SK-N-SH (cell line): ENCODE measurements around the gene NHERF2. TPM values are rescaled to one million over a fixed set of nuclear protein-coding genes. Genes with fewer than 3 reads are reported as not detected.

ENCODE experiments used
- CTCF ChIA-PET: fragments of 300-600, 350-600 bp; formaldehyde crosslinking; extraction: SDS; loops from one replicate; lab custom pipeline; 2021; lab: Yijun Ruan, JAX
- POLR2A ChIA-PET: fragments of 350-600 bp; sonication (Branson Sonifier 250); formaldehyde crosslinking; extraction: SDS; loops from one replicate; lab custom pipeline; 2020; ENCODE audit warnings: antibody characterized with exemption, inconsistent platforms; lab: Yijun Ruan, JAX
- DNase-seq: peaks from one replicate; pipeline ENCODE4 v3.0.0; 2012
- H2AFZ ChIP-seq: fragments of 200-600 bp; sonication (generic); 2 replicates; pipeline ENCODE4 v1.8.1; 2016; ENCODE audit warnings: antibody characterized with exemption, mild to moderate bottlenecking, low read depth
- H3F3A ChIP-seq: fragments of 200-600 bp; sonication (generic); replicated peaks from 2 replicates; pipeline ENCODE3; 2016; ENCODE audit warnings: antibody characterized with exemption, mild to moderate bottlenecking; ENCODE audit not compliant: insufficient read depth
- H3K27ac ChIP-seq, 2 experiments: fragments of 200-500 bp in 1 of 2; fragments of 200-600 bp in 1 of 2; sonication (Bioruptor generic) in 1 of 2; sonication (generic), shearing (Covaris generic) in 1 of 2; 2 replicates each; pipeline versions ENCODE4 v1.5.1 to v1.6.1; 2014 to 2016; ENCODE audit warnings: low read depth in 2 of 2, inconsistent platforms in 1 of 2, low read length in 1 of 2, mild to moderate bottlenecking in 1 of 2, mixed read lengths in 1 of 2
- H3K27me3 ChIP-seq: fragments of 200-600 bp; sonication (generic), shearing (Covaris generic); 2 replicates; pipeline ENCODE4 v1.6.1; 2016; ENCODE audit warnings: mixed run types; ENCODE audit not compliant: insufficient read depth
- H3K36me3 ChIP-seq, 2 experiments: fragments of 200-500 bp in 1 of 2; fragments of 200-600 bp in 1 of 2; sonication (Bioruptor generic) in 1 of 2; sonication (generic) in 1 of 2; replicated peaks in 1 of 2; 2 replicates each; pipeline versions ENCODE3 to v1.5.1; 2014 to 2016; ENCODE audit warnings: low read length in 1 of 2, mild to moderate bottlenecking in 1 of 2; ENCODE audit not compliant: insufficient read depth in 2 of 2, control insufficient read depth in 1 of 2
- H3K4me1 ChIP-seq, 2 experiments: fragments of 200-500 bp in 1 of 2; fragments of 200-600 bp in 1 of 2; sonication (Bioruptor generic) in 1 of 2; sonication (generic), shearing (Covaris generic) in 1 of 2; 2 replicates each; pipeline versions ENCODE4 v1.5.1 to v1.6.1; 2014 to 2016; ENCODE audit warnings: low read depth in 1 of 2, low read length in 1 of 2, mixed run types in 1 of 2; ENCODE audit not compliant: insufficient read depth in 2 of 2, control insufficient read depth in 1 of 2
- H3K4me2 ChIP-seq: fragments of 200-600 bp; sonication (generic), shearing (Covaris generic); 2 replicates; pipeline ENCODE4 v1.6.1; 2017; ENCODE audit warnings: mixed run types
- H3K4me3 ChIP-seq, 2 experiments: fragments of 200-500 bp in 1 of 2; fragments of 200-600 bp in 1 of 2; sonication (Bioruptor generic) in 1 of 2; sonication (generic), shearing (Covaris generic) in 1 of 2; 2 replicates each; pipeline versions ENCODE4 v1.5.1 to v1.8.1; 2014 to 2016; ENCODE audit warnings: low read depth in 2 of 2, inconsistent platforms in 1 of 2, low read length in 1 of 2, mild to moderate bottlenecking in 1 of 2, mixed read lengths in 1 of 2, moderate library complexity in 1 of 2
- H3K79me2 ChIP-seq: fragments of 200-600 bp; sonication (generic); 2 replicates; pipeline ENCODE4 v1.8.1; 2017; ENCODE audit warnings: mild to moderate bottlenecking; ENCODE audit not compliant: insufficient read depth
- H3K9ac ChIP-seq: fragments of 200-600 bp; sonication (generic); 2 replicates; pipeline ENCODE4 v1.6.1; 2017; ENCODE audit warnings: mixed run types
- H3K9me2 ChIP-seq: fragments of 200-600 bp; sonication (generic); 2 replicates; pipeline ENCODE4 v1.6.1; 2017; ENCODE audit warnings: mixed run types
- H3K9me3 ChIP-seq: fragments of 200-600 bp; sonication (generic); 2 replicates; pipeline ENCODE4 v1.6.1; 2017; ENCODE audit warnings: mixed run types, mild to moderate bottlenecking, moderate library complexity
- H4K20me1 ChIP-seq: fragments of 200-600 bp; sonication (generic); 2 replicates; pipeline ENCODE4 v1.6.1; 2017; ENCODE audit warnings: mild to moderate bottlenecking, mixed run types; ENCODE audit not compliant: insufficient read depth
- CTCF ChIP-seq: fragments of 200-600 bp; sonication (generic); IDR thresholded peaks from 2 replicates; pipeline ENCODE4 v1.6.1; 2017; ENCODE audit warnings: antibody characterized with exemption, mild to moderate bottlenecking, moderate library complexity
- FOXJ3 ChIP-seq: sonication (generic); formaldehyde crosslinking; IDR thresholded peaks from 2 replicates; pipeline ENCODE4 v1.5.1; 2020; ENCODE audit warnings: mild to moderate bottlenecking, missing genetic modification reagents
- GATA2 ChIP-seq: sonication (generic); formaldehyde crosslinking; IDR thresholded peaks from 2 replicates; pipeline ENCODE4 v1.5.0; 2020; ENCODE audit warnings: mild to moderate bottlenecking, missing genetic modification reagents
- MEF2A ChIP-seq: IDR thresholded peaks from 2 replicates; pipeline ENCODE4 v1.4.0; 2012; ENCODE audit warnings: low read depth, borderline replicate concordance
- RCOR1 ChIP-seq: fragments of 150-350 bp; IDR thresholded peaks from 2 replicates; pipeline ENCODE4 v1.6.1; 2017; ENCODE audit warnings: antibody characterized with exemption, low read length
- RFX5 ChIP-seq: IDR thresholded peaks from 2 replicates; pipeline ENCODE4 v1.6.1; 2012; ENCODE audit warnings: mild to moderate bottlenecking, improper control_type of control experiment, low read length
- SMC3 ChIP-seq: IDR thresholded peaks from 2 replicates; pipeline ENCODE4 v1.6.1; 2012; ENCODE audit warnings: low read depth, low read length, improper control_type of control experiment
- ZBTB33 ChIP-seq: IDR thresholded peaks from 2 replicates; pipeline ENCODE4 v1.4.0; 2012; ENCODE audit warnings: low read depth, borderline replicate concordance
- WGBS: methylation state at CpG from one replicate; pipeline ENCODE4 v1.1.6; 2017; ENCODE audit warnings: low lambda C conversion rate; 5-methylcytosine and 5-hydroxymethylcytosine counted together
- polyA plus RNA-seq, 3 experiments: library from polyadenylated mRNA; depleted of rRNA; stranded (reverse); fragments of >200 nt; gene quantifications; 2 replicates each; pipeline ENCODE4 v1.2.3, GENCODE V29; 2012
- TF ChIP-seq, protein P1 (sequence below): IDR thresholded peaks from 2 replicates; pipeline ENCODE4; 2012
- TF ChIP-seq, protein P2 (sequence below): IDR thresholded peaks from 2 replicates; pipeline ENCODE4 v1.4.0; 2012; ENCODE audit warnings: low read depth

NHERF2 gene
- polyA plus RNA-seq, 1 of the 3 experiments (the other 2 are of a cell fraction) = 53.8 TPM

DNA sequence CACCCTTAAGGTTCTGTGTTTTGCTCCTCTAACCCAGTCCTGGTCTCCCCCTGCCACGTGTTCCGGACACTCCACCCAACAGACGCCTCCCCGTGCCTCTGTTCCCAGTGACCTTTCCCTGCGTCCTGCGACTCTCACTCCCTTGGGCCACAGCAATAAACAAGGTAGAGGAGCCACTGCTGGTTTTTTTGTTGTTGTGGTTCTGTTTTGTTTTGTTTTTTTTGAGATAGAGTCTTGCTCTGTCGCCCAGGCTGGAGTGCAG, 10.8 kb upstream of the NHERF2 start:
- H3K9ac ChIP-seq = no peak overlapping the region
- 87% methylated on average over 7 of the region's 7 CpGs for WGBS
- POLR2A ChIA-PET = interaction anchor here (1.3 kb wide), 1 partner anchor 139 kb away, joined by 5 read pairs; the partner anchor contains the start of gene TRAF7

GRCh38 chr16:2016407-2016922, 10.2 kb upstream of the NHERF2 start:
- no peak overlapping the region for H3K9ac ChIP-seq
- no peak overlapping the region for H3K27ac ChIP-seq
- no peaks in the 10 kb centered on the region for H3K36me3 ChIP-seq
- no peaks in the 10 kb centered on the region for H4K20me1 ChIP-seq
- H3K9me2 ChIP-seq = no peaks in the 10 kb centered on the region
- H3K9me3 ChIP-seq = no peaks in the 10 kb centered on the region
- ChIA-PET POLR2A (interaction anchor here (0.5 to 1.3 kb wide), 3 partner anchors 112 to 139 kb away, joined by 3 to 5 read pairs (median 5); partner anchors contain the start of gene TRAF7), CTCF (interaction anchor here (0.6 to 2.3 kb wide), 12 partner anchors 11 to 151 kb away, joined by 3 to 17 read pairs (median 4); partner anchors contain the start of gene RPS2)
- WGBS = 50% methylated on average over 10 of the region's 13 CpGs
- H3K4me1 ChIP-seq = no peaks in the 10 kb centered on the region; a peak in 1 of 4 replicates
- H3K79me2 ChIP-seq = no peaks in the 10 kb centered on the region
- no peaks in the 10 kb centered on the region for H3F3A ChIP-seq
- H3K4me2 ChIP-seq = no peak overlapping the region
- H3K27me3 ChIP-seq = peaks cover 4% of the 10 kb centered on the region; the same call in 1 of the 2 replicates
- TF ChIP-seq CTCF (peak; percentile 64), MEF2A (no peak)
- TF ChIP-seq, all 33 proteins: peak for 1
- Histone ChIP-seq H3K4me3 (no peak overlapping the region; a peak in 1 of 4 replicates), H2AFZ (no peak overlapping the region)
- peak; percentile 77 for DNase-seq

More for the DNA sequence above, 10.8 kb upstream of the NHERF2 start:
- Histone ChIP-seq H3F3A (no peaks in the 10 kb centered on the region), H3K4me3 (no peak overlapping the region), H3K4me1 (no peaks in the 10 kb centered on the region; a peak in 1 of 4 replicates), H3K27me3 (peaks cover 4% of the 10 kb centered on the region; the same call in 1 of the 2 replicates), H3K4me2 (no peak overlapping the region), H4K20me1 (no peaks in the 10 kb centered on the region), H3K9me2 (no peaks in the 10 kb centered on the region), H3K9me3 (no peaks in the 10 kb centered on the region), H2AFZ (no peak overlapping the region), H3K36me3 (no peaks in the 10 kb centered on the region), H3K79me2 (no peaks in the 10 kb centered on the region), H3K27ac (no peak overlapping the region)
- no peak for TF ChIP-seq FOXJ3 (CRISPR knock-in tag)
- TF ChIP-seq MEF2A = no peak
- no peak for TF ChIP-seq SMC3
- TF ChIP-seq, protein P1, sequence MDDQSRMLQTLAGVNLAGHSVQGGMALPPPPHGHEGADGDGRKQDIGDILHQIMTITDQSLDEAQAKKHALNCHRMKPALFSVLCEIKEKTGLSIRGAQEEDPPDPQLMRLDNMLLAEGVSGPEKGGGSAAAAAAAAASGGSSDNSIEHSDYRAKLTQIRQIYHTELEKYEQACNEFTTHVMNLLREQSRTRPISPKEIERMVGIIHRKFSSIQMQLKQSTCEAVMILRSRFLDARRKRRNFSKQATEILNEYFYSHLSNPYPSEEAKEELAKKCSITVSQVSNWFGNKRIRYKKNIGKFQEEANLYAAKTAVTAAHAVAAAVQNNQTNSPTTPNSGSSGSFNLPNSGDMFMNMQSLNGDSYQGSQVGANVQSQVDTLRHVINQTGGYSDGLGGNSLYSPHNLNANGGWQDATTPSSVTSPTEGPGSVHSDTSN = no peak
- no peak for TF ChIP-seq GATA2 (CRISPR knock-in tag)
- TF ChIP-seq RCOR1 = no peak
- TF ChIP-seq ZBTB33 = no peak
- no peak for TF ChIP-seq RFX5
- TF ChIP-seq, protein P2, sequence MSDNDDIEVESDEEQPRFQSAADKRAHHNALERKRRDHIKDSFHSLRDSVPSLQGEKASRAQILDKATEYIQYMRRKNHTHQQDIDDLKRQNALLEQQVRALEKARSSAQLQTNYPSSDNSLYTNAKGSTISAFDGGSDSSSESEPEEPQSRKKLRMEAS = no peak
- DNase-seq = no peak
- CTCF ChIA-PET = interaction anchor here (0.6 to 2.3 kb wide), 11 partner anchors 12 to 152 kb away, joined by 3 to 17 read pairs (median 4); partner anchors contain the start of gene RPS2
